ACC112 (cell line): ENCODE results near the gene VPS26C.
"Not testable (repeated sequence)": the region's sequence is repeated elsewhere in the genome, so short reads cannot be mapped to it uniquely, and the experiment has no call there.

Source experiments
- H2AFZ ChIP-seq: fragments of 200-600 bp; sonication (generic); one replicate; pipeline ENCODE4 v1.6.0; 2017; ENCODE audit warnings: antibody characterized with exemption, low read length; ENCODE audit not compliant: unreplicated experiment
- H3K27ac ChIP-seq: fragments of 200-600 bp; sonication (generic); 2 replicates; pipeline ENCODE4 v1.5.1; 2014; ENCODE audit warnings: low read depth, mild to moderate bottlenecking, antibody characterized with exemption, low read length, moderate library complexity
- H3K27me3 ChIP-seq: fragments of 200-600 bp; sonication (generic); 2 replicates; pipeline ENCODE4 v1.6.1; 2014; ENCODE audit warnings: mild to moderate bottlenecking, antibody characterized with exemption, low read length, moderate library complexity, mixed read lengths; ENCODE audit not compliant: insufficient read depth
- H3K36me3 ChIP-seq: fragments of 200-600 bp; sonication (generic); 2 replicates; pipeline ENCODE4 v1.6.1; 2016; ENCODE audit warnings: mild to moderate bottlenecking, antibody characterized with exemption, low read length, moderate library complexity, mixed read lengths; ENCODE audit not compliant: insufficient read depth
- H3K4me1 ChIP-seq: fragments of 200-600 bp; sonication (generic); one replicate; pipeline ENCODE4 v1.6.1; 2016; ENCODE audit warnings: low read length, mixed read lengths; ENCODE audit not compliant: insufficient read depth, unreplicated experiment, control insufficient read depth
- H3K4me3 ChIP-seq: fragments of 200-600 bp; sonication (generic); 2 replicates; pipeline ENCODE4 v1.5.1; 2014; ENCODE audit warnings: mild to moderate bottlenecking, low read depth, low read length
- H3K79me2 ChIP-seq: fragments of 200-600 bp; sonication (generic); one replicate; pipeline ENCODE4 v1.6.0; 2016; ENCODE audit warnings: low read length; ENCODE audit not compliant: control insufficient read depth, unreplicated experiment, insufficient read depth

The VPS26C gene

GRCh38 chr21:37231249-37231645 is 35.9 kb downstream of the VPS26C start:
- Histone ChIP-seq H3K27ac (no peak overlapping the region), H3K4me3 (no peak overlapping the region), H3K36me3 (no peaks in the 10 kb centered on the region; the same call in none of the 2 replicates), H2AFZ (no peak overlapping the region), H3K4me1 (no peaks in the 10 kb centered on the region), H3K27me3 (no peaks in the 10 kb centered on the region), H3K79me2 (peaks cover 2% of the 10 kb centered on the region)

GRCh38 chr21:37230632-37231248 is 36.4 kb downstream of the VPS26C start:
- Histone ChIP-seq H3K36me3 (peaks cover 3% of the 10 kb centered on the region), H2AFZ (no peak overlapping the region), H3K4me3 (no peak overlapping the region), H3K27ac (no peak overlapping the region), H3K27me3 (no peaks in the 10 kb centered on the region), H3K79me2 (peaks cover 2% of the 10 kb centered on the region), H3K4me1 (no peaks in the 10 kb centered on the region)

GRCh38 chr21:37228003-37228400 is 39.1 kb downstream of the VPS26C start:
- Histone ChIP-seq H2AFZ (no peak overlapping the region), H3K4me3 (no peak overlapping the region), H3K36me3 (peaks cover 14% of the 10 kb centered on the region), H3K27ac (no peak overlapping the region), H3K79me2 (no peaks in the 10 kb centered on the region), H3K27me3 (no peaks in the 10 kb centered on the region), H3K4me1 (no peaks in the 10 kb centered on the region)

GRCh38 chr21:37227071-37228002 is 39.8 kb downstream of the VPS26C start:
- Histone ChIP-seq H3K27me3 (no peaks in the 10 kb centered on the region), H2AFZ (no peak overlapping the region), H3K4me1 (no peaks in the 10 kb centered on the region), H3K4me3 (no peak overlapping the region), H3K36me3 (peaks cover 14% of the 10 kb centered on the region), H3K79me2 (no peaks in the 10 kb centered on the region), H3K27ac (no peak overlapping the region)

GRCh38 chr21:37226041-37226920 is 40.9 kb downstream of the VPS26C start:
- Histone ChIP-seq H3K4me1 (no peaks in the 10 kb centered on the region), H3K27me3 (no peaks in the 10 kb centered on the region), H3K79me2 (no peaks in the 10 kb centered on the region), H3K27ac (no peak overlapping the region), H3K36me3 (peaks cover 14% of the 10 kb centered on the region), H2AFZ (no peak overlapping the region), H3K4me3 (no peak overlapping the region)

GRCh38 chr21:37224861-37225839 is 42.0 kb downstream of the VPS26C start:
- no peak overlapping the region for H3K27ac ChIP-seq
- peaks cover 14% of the 10 kb centered on the region for H3K36me3 ChIP-seq
- no peaks in the 10 kb centered on the region for H3K79me2 ChIP-seq

GRCh38 chr21:37223804-37224345 is 43.3 kb downstream of the VPS26C start:
- Histone ChIP-seq H2AFZ (no peak overlapping the region), H3K36me3 (peaks cover 14% of the 10 kb centered on the region)

More at GRCh38 chr21:37224861-37225839, 42.0 kb downstream of the VPS26C start:
- no peak overlapping the region for H3K4me3 ChIP-seq
- no peaks in the 10 kb centered on the region for H3K27me3 ChIP-seq
- H2AFZ ChIP-seq = no peak overlapping the region
- peaks cover 2% of the 10 kb centered on the region for H3K4me1 ChIP-seq

GRCh38 chr21:37222248-37222647 is 44.9 kb downstream of the VPS26C start:
- peaks cover 14% of the 10 kb centered on the region for H3K36me3 ChIP-seq
- H3K79me2 ChIP-seq, H3K27me3 ChIP-seq, H3K27ac ChIP-seq, H3K4me3 ChIP-seq, H2AFZ ChIP-seq, H3K4me1 ChIP-seq: not testable (repeated sequence)

More at GRCh38 chr21:37223804-37224345, 43.3 kb downstream of the VPS26C start:
- H3K4me1 ChIP-seq = peaks cover 6% of the 10 kb centered on the region
- H3K27ac ChIP-seq = no peak overlapping the region
- no peaks in the 10 kb centered on the region for H3K79me2 ChIP-seq
- H3K27me3 ChIP-seq = no peaks in the 10 kb centered on the region
- H3K4me3 ChIP-seq = no peak overlapping the region

GRCh38 chr21:37220981-37221664 is 46.0 kb downstream of the VPS26C start:
- H2AFZ ChIP-seq = peak overlapping the region; percentile 80
- peak overlapping the region; percentile 93 for H3K4me3 ChIP-seq
- H3K27ac ChIP-seq = peak overlapping the region; percentile 61
- no peaks in the 10 kb centered on the region for H3K27me3 ChIP-seq
- H3K4me1 ChIP-seq = peaks cover 6% of the 10 kb centered on the region
- H3K36me3 ChIP-seq = peaks cover 14% of the 10 kb centered on the region; the same call in 1 of the 2 replicates
- H3K79me2 ChIP-seq = no peaks in the 10 kb centered on the region
